SH-SY5Y (cell line): ENCODE results near the gene ARHGEF1.

Experiments
- GATA2 ChIP-seq: IDR thresholded peaks from 2 replicates; pipeline ENCODE4 v1.6.1; 2011; ENCODE audit warnings: mild to moderate bottlenecking, low read depth, low read length
- GATA3 ChIP-seq: IDR thresholded peaks from 2 replicates; pipeline ENCODE4 v1.6.1; 2011; ENCODE audit warnings: low read depth, mild to moderate bottlenecking, low read length, moderate library complexity

DNA sequence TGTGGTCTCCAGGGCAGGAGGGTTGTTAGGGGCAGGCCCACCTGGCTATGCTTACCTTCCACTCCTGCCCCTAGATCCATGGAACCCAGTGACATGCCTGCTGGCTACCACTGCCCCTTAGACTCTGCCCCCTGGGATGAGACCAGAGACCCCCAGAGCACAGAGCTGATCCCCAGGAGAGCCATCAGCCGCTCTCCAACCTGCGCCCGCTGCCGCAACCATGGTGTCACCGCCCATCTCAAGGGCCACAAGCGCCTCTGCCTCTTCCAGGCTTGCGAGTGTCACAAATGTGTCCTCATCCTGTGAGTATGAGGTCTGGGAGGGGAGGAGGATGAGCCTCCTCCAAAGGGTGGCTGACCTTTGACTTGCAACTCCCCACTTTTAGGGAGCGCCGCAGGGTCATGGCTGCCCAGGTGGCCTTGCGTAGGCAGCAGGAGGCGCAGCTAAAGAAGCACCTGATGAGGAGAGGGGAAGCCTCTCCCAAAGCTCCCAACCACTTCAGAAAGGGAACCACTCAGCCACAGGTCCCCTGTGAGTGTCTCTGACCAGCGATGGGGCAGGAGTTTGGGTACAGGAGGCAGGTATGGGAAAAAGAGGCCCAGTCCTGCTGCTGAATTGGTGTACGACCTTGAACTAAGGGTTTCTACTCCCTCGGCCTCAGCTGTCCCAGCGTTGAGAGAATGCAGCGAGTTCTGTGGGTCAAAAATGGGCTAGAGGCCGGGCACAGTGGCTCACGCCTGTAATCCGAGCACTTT lies 35.5 kb upstream of the ARHGEF1 start:
- TF ChIP-seq GATA3 (no peak), GATA2 (no peak)
